GM18520 (cell line): Measurements from ENCODE around the gene MTHFS.

Experiments used
- ATAC-seq: cut with Tn5 transposase; IDR thresholded peaks from one replicate; pipeline ENCODE4 v1.9.1; 2021; ENCODE audit not compliant: unreplicated experiment

MTHFS gene

GRCh38 chr15:79824136-79824701, 72.6 kb downstream of the MTHFS start:
- ATAC-seq, result no peak

- ATAC-seq, result no peak
Observed at GRCh38 chr15:79820820-79821219, 76.0 kb downstream of the MTHFS start.

DNA sequence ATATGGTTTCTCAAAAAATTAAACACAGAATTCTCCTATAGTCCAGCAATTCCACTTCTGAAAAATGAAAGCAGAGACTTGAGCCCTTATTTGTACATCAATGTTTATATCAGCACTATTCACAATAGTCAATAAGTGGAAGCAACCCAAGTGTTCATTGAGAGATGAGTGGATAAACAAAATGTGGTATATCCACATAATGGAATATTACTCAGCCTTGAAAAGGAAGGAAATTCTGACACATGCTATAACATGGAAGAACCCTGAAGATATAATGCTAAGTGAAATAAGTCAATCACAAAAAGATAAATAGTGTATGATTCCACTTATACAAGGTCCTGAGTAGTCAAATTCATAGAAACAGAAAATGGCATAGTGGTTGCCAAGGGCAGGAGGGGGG, 76.6 kb downstream of the MTHFS start:
- ATAC-seq, result no peak

GRCh38 chr15:79816571-79816970, 80.2 kb downstream of the MTHFS start:
- no peak for ATAC-seq

- ATAC-seq, result no peak
Observed at GRCh38 chr15:79815468-79815867, 81.3 kb downstream of the MTHFS start.

GRCh38 chr15:79812541-79812940, 84.3 kb downstream of the MTHFS start:
- ATAC-seq, result no peak

- ATAC-seq, result no peak
Observed at GRCh38 chr15:79811406-79812405, 85.1 kb downstream of the MTHFS start.

GRCh38 chr15:79804838-79805237, 92.0 kb downstream of the MTHFS start:
- ATAC-seq, result no peak

DNA sequence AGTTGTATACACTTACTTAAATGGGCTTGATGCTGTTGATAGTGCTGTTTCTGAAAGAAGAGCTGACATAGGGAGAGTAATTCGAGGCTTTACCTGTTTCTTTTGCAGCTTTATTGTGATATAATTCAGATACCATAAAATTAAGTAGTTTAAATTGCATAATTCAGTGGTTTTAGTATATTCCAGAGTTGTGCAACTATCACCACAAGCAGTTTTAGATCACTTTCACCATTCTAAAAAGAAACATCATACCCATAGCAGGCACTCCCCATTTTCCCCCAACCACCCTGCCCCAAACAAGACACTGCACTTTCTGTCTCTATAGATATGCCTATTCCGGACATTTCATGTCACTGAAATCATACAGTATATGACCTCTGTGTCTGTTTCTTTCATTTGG, 98.5 kb downstream of the MTHFS start:
- ATAC-seq, result no peak
